ENCODE measurements around the gene S100A7.
"Not testable (repeated sequence)": the region's sequence is repeated elsewhere in the genome, so short reads cannot be mapped to it uniquely, and the experiment has no call there.

The S100A7 gene

DNA sequence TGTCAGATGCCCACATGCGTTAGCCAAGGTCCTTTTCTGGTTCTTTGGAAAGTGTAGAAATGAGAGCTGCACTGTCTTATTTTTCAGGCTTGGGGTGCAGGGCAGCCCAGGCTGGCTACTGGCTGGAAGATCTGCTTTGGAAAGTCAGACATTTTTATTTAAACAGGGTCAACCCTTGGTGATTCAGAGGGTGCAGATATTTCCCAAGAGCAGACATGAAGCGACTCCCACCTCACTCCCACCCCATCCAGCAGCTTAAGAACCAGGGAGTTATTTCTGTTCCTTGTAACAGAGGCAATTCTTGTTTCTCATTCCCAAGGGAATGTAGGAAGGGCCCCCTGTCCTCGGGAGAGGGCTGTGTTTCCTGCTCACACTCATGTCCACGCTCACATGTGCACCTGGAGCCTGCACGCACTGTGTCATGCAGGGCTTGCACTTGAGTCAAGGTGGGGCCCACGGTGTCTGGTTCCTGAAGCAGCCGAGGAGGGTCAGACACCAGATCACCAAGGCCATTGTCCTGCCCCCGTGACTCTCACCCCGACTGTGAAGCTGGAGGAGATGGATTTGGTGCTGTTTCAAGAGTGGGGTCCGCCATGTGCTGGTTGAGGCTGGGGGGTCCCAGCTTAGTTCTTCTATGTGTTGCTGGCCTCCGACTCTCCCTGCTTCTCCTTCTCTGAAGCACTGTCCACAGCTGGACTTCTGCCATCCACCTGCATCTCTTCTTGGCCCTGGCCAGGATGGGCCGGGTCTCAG, 43.1 kb downstream of the S100A7 start:
- no peak overlapping the region for H3K4me2 ChIP-seq (ENCODE audit: low read depth, low read length, poor library complexity, severe bottlenecking)
- no peaks in the 10 kb centered on the region for H3K79me2 ChIP-seq (ENCODE audit: insufficient read depth, low read length)
- H3K27me3 ChIP-seq (ENCODE audit: insufficient read depth, low read length, poor library complexity, severe bottlenecking), result no peaks in the 10 kb centered on the region
- H3K9me2 ChIP-seq (replicated peaks; ENCODE audit: low read depth, low read length), result no peaks in the 10 kb centered on the region
- H3F3A ChIP-seq (ENCODE audit: low read depth), result no peaks in the 10 kb centered on the region
- no peak overlapping the region for H2AFZ ChIP-seq (ENCODE audit: low read length)
- H3K9me3 ChIP-seq (ENCODE audit: insufficient read depth, low read depth, low read length), result no peaks in the 10 kb centered on the region
- H4K20me1 ChIP-seq (ENCODE audit: insufficient read depth, low read length, poor library complexity, severe bottlenecking), result no peaks in the 10 kb centered on the region
- no peak overlapping the region for H3K9ac ChIP-seq (ENCODE audit: low read depth, low read length, poor library complexity, severe bottlenecking)
- H3K4me3 ChIP-seq (ENCODE audit: low read length, poor library complexity, severe bottlenecking), result no peak overlapping the region
- no peak for TF ChIP-seq EZH2phosphoT487 (IDR thresholded peaks at IDR 0.05; ENCODE audit: borderline replicate concordance)
- no peaks in the 10 kb centered on the region for H3K36me3 ChIP-seq (ENCODE audit: insufficient read depth, low read length)
- H3K4me1 ChIP-seq (ENCODE audit: insufficient read depth, low read length, poor library complexity, severe bottlenecking), result no peaks in the 10 kb centered on the region

DNA sequence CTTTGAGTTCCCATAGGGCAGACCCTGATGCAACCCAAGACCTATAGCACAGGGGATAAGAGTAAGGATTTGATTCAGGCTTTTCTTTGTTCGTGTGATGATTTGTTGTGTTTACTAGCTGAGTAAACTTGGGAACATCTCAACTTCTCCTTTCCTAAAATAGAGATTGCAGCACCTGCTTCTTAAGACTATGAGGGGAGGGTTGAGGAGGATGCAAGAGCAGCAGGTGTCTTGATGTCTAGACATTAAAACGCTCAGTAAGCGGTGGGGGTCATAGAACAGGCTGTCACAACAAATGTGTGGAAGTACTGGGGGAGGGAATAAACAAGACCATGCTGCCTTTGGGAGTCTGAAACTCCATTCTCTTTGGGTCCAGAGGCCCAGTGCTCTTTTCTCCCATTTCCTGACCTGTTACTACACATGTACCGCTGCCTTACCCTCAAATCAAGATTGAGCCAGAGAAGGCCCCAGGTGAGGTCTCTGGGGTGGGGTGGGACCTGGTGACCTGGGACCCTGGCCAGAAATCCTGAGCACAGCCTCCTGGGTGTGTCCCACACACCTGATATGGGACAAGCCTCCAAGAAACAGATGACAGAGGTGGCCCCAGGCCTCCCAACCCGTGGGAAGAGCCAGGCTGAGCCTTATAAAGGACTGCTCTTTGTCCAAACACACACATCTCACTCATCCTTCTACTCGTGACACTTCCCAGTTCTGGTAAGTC, 44.4 kb downstream of the S100A7 start, which contains the start of gene S100A7A:
TSS of gene S100A7A (plus strand) at position 671 of the 721 bp plus-strand sequence. CDS start 1,563 bp downstream, outside the sequence.
- H3K4me3 ChIP-seq (ENCODE audit: low read length, poor library complexity, severe bottlenecking), result no peak within 1 kb of the TSS
- H3K4me2 ChIP-seq (ENCODE audit: low read depth, low read length, poor library complexity, severe bottlenecking), result no peak within 1 kb of the TSS
- TF ChIP-seq EZH2phosphoT487 (IDR thresholded peaks at IDR 0.05; ENCODE audit: borderline replicate concordance), result no peak
- TF ChIP-seq, protein P1, sequence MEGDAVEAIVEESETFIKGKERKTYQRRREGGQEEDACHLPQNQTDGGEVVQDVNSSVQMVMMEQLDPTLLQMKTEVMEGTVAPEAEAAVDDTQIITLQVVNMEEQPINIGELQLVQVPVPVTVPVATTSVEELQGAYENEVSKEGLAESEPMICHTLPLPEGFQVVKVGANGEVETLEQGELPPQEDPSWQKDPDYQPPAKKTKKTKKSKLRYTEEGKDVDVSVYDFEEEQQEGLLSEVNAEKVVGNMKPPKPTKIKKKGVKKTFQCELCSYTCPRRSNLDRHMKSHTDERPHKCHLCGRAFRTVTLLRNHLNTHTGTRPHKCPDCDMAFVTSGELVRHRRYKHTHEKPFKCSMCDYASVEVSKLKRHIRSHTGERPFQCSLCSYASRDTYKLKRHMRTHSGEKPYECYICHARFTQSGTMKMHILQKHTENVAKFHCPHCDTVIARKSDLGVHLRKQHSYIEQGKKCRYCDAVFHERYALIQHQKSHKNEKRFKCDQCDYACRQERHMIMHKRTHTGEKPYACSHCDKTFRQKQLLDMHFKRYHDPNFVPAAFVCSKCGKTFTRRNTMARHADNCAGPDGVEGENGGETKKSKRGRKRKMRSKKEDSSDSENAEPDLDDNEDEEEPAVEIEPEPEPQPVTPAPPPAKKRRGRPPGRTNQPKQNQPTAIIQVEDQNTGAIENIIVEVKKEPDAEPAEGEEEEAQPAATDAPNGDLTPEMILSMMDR (conservative IDR thresholded peaks at IDR 0.05; ENCODE audit: low read length), result no peak
- H3F3A ChIP-seq (ENCODE audit: low read depth), result no peaks in the 10 kb centered on the region
- no peaks in the 10 kb centered on the region for H3K27me3 ChIP-seq (ENCODE audit: insufficient read depth, low read length, poor library complexity, severe bottlenecking)
- no peaks in the 10 kb centered on the region for H3K79me2 ChIP-seq (ENCODE audit: insufficient read depth, low read length)
- no peak within 1 kb of the TSS for H2AFZ ChIP-seq (ENCODE audit: low read length)
- no peak within 1 kb of the TSS for H3K9ac ChIP-seq (ENCODE audit: low read depth, low read length, poor library complexity, severe bottlenecking)
- no peaks in the 10 kb centered on the region for H3K9me3 ChIP-seq (ENCODE audit: insufficient read depth, low read depth, low read length)
- H3K9me2 ChIP-seq (replicated peaks; ENCODE audit: low read depth, low read length), result no peaks in the 10 kb centered on the region
- H4K20me1 ChIP-seq (ENCODE audit: insufficient read depth, low read length, poor library complexity, severe bottlenecking), result no peaks in the 10 kb centered on the region
- H3K36me3 ChIP-seq (ENCODE audit: insufficient read depth, low read length), result no peaks in the 10 kb centered on the region
- no peaks in the 10 kb centered on the region for H3K4me1 ChIP-seq (ENCODE audit: insufficient read depth, low read length, poor library complexity, severe bottlenecking)

DNA sequence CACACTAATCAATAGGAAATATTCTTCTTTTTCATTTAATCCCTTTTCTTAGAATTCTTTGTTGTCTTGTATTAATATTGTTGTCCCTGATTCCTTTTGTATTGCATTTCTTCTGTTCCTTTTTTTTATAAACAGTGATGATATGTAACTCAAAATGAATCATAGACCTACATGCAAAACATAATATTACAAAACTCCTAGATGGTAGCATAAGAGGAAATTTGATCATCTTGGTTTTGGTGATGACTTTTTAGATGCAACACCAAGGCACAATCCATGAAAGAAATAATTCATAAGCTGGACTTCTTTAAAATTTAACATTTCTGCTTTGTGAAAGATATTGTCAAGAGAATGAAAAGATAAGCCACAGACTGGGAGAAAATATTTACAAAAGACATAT, 46.5 kb downstream of the S100A7 start:
- not testable (repeated sequence) for H2AFZ ChIP-seq (ENCODE audit: low read length); H3F3A ChIP-seq (ENCODE audit: low read depth); H3K4me2 ChIP-seq (ENCODE audit: low read depth, low read length, poor library complexity, severe bottlenecking); H3K9me3 ChIP-seq (ENCODE audit: insufficient read depth, low read depth, low read length); H3K36me3 ChIP-seq (ENCODE audit: insufficient read depth, low read length); H3K4me3 ChIP-seq (ENCODE audit: low read length, poor library complexity, severe bottlenecking); H3K4me1 ChIP-seq (ENCODE audit: insufficient read depth, low read length, poor library complexity, severe bottlenecking); H3K9me2 ChIP-seq (replicated peaks; ENCODE audit: low read depth, low read length); H4K20me1 ChIP-seq (ENCODE audit: insufficient read depth, low read length, poor library complexity, severe bottlenecking); H3K79me2 ChIP-seq (ENCODE audit: insufficient read depth, low read length); H3K9ac ChIP-seq (ENCODE audit: low read depth, low read length, poor library complexity, severe bottlenecking); H3K27me3 ChIP-seq (ENCODE audit: insufficient read depth, low read length, poor library complexity, severe bottlenecking)

All from Loucy (cell line).